GM12874 (cell line): Measurements from ENCODE around the gene SLC39A13.

Source experiments
- CTCF ChIP-seq: IDR thresholded peaks from 2 replicates; pipeline ENCODE4 v1.5.1; 2011; ENCODE audit warnings: low read depth, mild to moderate bottlenecking, control low read depth, low read length, moderate library complexity; ENCODE audit not compliant: insufficient read depth

Gene SLC39A13

GRCh38 chr11:47451990-47452389 is 43.6 kb downstream of the SLC39A13 start:
- TF ChIP-seq CTCF, result no peak

- TF ChIP-seq CTCF, result no peak
Observed at GRCh38 chr11:47453365-47453764, 45.0 kb downstream of the SLC39A13 start.

GRCh38 chr11:47454258-47454671 is 45.9 kb downstream of the SLC39A13 start:
- TF ChIP-seq CTCF, result peak; percentile 79

GRCh38 chr11:47460571-47461235 is 52.3 kb downstream of the SLC39A13 start:
- TF ChIP-seq CTCF, result no peak

- TF ChIP-seq CTCF, result no peak
Observed at GRCh38 chr11:47461876-47462275, 53.5 kb downstream of the SLC39A13 start.

- TF ChIP-seq CTCF, result no peak
Observed at GRCh38 chr11:47464483-47464882, 56.1 kb downstream of the SLC39A13 start.
